Keratinocyte (primary cell): ENCODE measurements around the gene TSPYL2.

ENCODE experiments used
- CTCF ChIP-seq, 3 experiments: IDR thresholded peaks in 1 of 3; conservative IDR thresholded peaks in 1 of 3; optimal IDR thresholded peaks in 1 of 3; 2 replicates in 2 of 3; 3 replicates in 1 of 3; pipeline versions ENCODE3 to v1.5.1; 2011; ENCODE audit warnings: low read length in 3 of 3, mild to moderate bottlenecking in 3 of 3, moderate library complexity in 2 of 3, control low read depth in 1 of 3, inconsistent platforms in 1 of 3; ENCODE audit not compliant: insufficient read depth in 2 of 3; ENCODE audit errors: extremely low read depth in 1 of 3
- EZH2 ChIP-seq: IDR thresholded peaks from one replicate; pipeline ENCODE4 v1.6.1; 2012; ENCODE audit warnings: inconsistent platforms, mild to moderate bottlenecking, low read length, moderate library complexity

- TF ChIP-seq CTCF (optimal IDR thresholded peaks at IDR 0.05 in 1 of 3, IDR thresholded peaks at IDR 0.05 in 1 of 3, conservative IDR thresholded peaks at IDR 0.05 in 1 of 3; ENCODE audit: extremely low read depth in 1 of 3, insufficient read depth in 2 of 3, low read length in 3 of 3) (no peak), EZH2 (no peak)
Observed at GRCh38 chrX:53114864-53115549, 32.8 kb downstream of the TSPYL2 start.
